ENCODE measurements around the gene KLLN.

The KLLN gene

DNA sequence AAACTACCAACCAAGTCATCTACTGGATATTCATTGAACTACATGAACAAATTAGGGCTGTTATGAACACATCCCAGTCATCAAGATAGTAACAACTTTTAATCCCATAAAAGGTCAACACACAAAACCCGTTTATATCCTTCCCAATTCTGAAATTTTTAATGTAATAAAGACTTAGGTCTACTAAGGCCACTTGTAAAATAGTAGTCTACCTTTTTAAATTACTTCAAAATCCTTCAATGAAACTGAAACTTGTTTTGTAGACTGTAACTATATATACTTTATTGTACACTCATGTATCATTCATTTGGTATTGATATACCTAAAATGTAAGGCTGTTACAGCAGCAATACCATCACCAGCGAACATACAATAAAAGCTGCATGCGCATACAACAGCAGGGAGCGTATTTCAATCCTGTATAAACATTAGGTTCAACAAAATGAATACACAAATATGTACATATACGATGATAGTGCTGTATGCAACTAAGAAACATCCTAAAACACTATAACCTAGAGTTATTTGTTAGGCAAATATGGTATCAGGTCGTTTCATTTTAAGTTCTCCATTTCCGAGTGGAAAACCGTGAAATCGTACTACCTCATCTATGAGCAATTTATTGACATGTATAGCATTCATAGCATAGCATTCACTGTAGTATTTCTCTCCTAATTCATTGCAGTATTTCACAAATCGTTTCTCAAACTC lies 46.3 kb downstream of the KLLN start:
- Histone ChIP-seq H3K4me1 (ENCODE audit: insufficient read depth, low read length) (peaks cover 12% of the 10 kb centered on the region; the same call in 1 of the 2 replicates), H3K9me3 (ENCODE audit: control insufficient read depth, insufficient read depth, low read length) (no peaks in the 10 kb centered on the region), H3K9ac (ENCODE audit: low read depth, low read length) (peak overlapping the region; percentile 85), H3K36me3 (ENCODE audit: insufficient read depth, low read length) (no peaks in the 10 kb centered on the region)

GRCh38 chr10:87816163-87816897 lies 47.0 kb downstream of the KLLN start:
- no peaks in the 10 kb centered on the region for H3K9me3 ChIP-seq (ENCODE audit: control insufficient read depth, insufficient read depth, low read length)
- peak overlapping the region; percentile 85 for H3K9ac ChIP-seq (ENCODE audit: low read depth, low read length)
- peaks cover 12% of the 10 kb centered on the region; the same call in 1 of the 2 replicates for H3K4me1 ChIP-seq (ENCODE audit: insufficient read depth, low read length)
- H3K36me3 ChIP-seq (ENCODE audit: insufficient read depth, low read length): no peaks in the 10 kb centered on the region

All from ES-I3 (cell line).